ENCODE results near the gene RNF13.

Gene RNF13

DNA sequence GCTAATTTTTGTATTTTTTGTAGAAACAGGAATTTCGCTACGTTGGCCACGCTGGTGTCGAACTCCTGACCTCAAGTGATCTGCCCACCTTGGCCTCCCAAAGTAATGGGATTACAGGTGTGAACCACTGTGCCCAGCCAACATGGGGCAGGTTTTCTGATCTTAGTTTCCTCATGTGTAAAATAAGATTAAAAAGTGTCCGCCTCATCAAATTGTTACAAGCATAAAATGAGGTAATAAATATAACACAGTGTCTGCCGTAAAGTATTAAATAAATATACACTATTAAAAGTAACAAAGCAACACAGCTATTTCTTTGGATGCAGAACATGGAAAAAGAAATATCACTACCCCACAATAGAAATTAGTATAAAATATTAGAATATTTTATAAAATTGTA, 44.3 kb upstream of the RNF13 start:
- DNase-seq = no peak
- intact Hi-C loops (cut with DNase I; ENCODE audit: low total_unique reads) = no loop called here
- Histone ChIP-seq H3K9me3 (no peaks in the 10 kb centered on the region), H3K4me3 (no peak overlapping the region), H3K27ac (no peak overlapping the region), H3K4me1 (no peaks in the 10 kb centered on the region), H3K36me3 (no peaks in the 10 kb centered on the region), H3K27me3 (peaks cover 0 to 3% of the 10 kb centered on the region in 2 donors)
- TF ChIP-seq, protein P1, sequence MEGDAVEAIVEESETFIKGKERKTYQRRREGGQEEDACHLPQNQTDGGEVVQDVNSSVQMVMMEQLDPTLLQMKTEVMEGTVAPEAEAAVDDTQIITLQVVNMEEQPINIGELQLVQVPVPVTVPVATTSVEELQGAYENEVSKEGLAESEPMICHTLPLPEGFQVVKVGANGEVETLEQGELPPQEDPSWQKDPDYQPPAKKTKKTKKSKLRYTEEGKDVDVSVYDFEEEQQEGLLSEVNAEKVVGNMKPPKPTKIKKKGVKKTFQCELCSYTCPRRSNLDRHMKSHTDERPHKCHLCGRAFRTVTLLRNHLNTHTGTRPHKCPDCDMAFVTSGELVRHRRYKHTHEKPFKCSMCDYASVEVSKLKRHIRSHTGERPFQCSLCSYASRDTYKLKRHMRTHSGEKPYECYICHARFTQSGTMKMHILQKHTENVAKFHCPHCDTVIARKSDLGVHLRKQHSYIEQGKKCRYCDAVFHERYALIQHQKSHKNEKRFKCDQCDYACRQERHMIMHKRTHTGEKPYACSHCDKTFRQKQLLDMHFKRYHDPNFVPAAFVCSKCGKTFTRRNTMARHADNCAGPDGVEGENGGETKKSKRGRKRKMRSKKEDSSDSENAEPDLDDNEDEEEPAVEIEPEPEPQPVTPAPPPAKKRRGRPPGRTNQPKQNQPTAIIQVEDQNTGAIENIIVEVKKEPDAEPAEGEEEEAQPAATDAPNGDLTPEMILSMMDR (IDR thresholded peaks at IDR 0.05) = no peak

DNA sequence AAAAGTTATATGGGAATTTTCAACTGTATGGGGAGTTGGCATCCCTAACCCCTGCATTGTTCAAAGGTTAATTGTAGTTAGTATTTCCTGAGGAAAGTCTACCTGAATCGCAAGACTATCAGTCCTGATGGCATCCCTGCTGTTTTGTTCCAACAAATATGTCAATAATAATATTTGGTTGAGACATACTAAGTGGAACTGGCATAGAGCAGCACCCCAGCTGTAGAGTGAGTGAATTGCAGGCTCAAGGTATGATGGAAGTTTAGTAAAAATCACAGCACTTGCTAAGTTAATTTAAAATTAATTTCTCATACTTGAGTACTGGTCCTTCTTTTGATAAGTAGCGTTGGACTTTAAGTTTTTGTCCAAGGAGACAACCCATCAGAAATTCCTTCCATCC, 42.8 kb upstream of the RNF13 start:
- Histone ChIP-seq H3K9me3 (no peaks in the 10 kb centered on the region), H3K4me3 (no peak overlapping the region), H3K36me3 (no peaks in the 10 kb centered on the region), H3K27me3 (no peaks in the 10 kb centered on the region), H3K4me1 (no peaks in the 10 kb centered on the region), H3K27ac (no peak overlapping the region)
- no peak for DNase-seq
- TF ChIP-seq, protein P1 (IDR thresholded peaks at IDR 0.05) = no peak
- intact Hi-C loops (cut with DNase I; ENCODE audit: low total_unique reads) = loop anchor here (5.0 kb wide), 1 partner anchor 37 kb away; no protein-coding TSS in a partner anchor

DNA sequence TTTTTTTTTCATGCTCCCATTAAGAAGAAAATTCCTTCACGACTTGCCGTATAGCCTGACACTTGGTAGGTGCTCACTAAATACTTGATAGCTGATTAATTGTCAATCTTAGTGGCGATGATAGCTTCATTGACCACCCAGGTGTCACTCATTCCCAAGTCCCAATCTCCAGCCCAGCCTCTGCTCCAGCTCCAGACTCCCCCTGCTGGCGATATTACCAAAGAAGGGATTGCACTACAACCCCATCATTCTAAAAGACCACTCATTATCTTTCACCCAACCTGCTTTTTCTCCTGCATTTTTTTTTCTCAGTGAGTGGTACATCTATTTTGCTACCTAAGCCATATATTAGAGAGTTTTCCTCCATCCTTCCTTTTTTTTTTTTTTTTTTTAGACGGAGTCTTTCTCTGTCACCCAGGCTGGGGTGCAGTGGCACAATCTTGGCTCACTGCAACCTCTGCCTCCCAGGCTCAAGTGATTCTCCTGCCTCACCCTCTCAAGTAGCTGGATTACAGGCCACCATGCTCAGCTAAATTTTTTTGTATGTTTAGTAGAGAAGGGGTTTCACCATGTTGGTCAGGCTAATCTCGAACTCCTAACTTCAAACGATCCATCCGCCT, 41.3 kb upstream of the RNF13 start:
- peak in 1 of 2 donors; percentile 33 for DNase-seq
- Histone ChIP-seq H3K27ac (no peak overlapping the region), H3K4me1 (no peaks in the 10 kb centered on the region), H3K36me3 (no peaks in the 10 kb centered on the region), H3K27me3 (no peaks in the 10 kb centered on the region), H3K4me3 (no peak overlapping the region), H3K9me3 (no peaks in the 10 kb centered on the region)
- TF ChIP-seq, protein P1 (IDR thresholded peaks at IDR 0.05) = peak; percentile 65 to 71
- intact Hi-C loops (cut with DNase I; ENCODE audit: low total_unique reads) = loop anchor here (5.0 kb wide), 1 partner anchor 36 kb away; no protein-coding TSS in a partner anchor

DNA sequence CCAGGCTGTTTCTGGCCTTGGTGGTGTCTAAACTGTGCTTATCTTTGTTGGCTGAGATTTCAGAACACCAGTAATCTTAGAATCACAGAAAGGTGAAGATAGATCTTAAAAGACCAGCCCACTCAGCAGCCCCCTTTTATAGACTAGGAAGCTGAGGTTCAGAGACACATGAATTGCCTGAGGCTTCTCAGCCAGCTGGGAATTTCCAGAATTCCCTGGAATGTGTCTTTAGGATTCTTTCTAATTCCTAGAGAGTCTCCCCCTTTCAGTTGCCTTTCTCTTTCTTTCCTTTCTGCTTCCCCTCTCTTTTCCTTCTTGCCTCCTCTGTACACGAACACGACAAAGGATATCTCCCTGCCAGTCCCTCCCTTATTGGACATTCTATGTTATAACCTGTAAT, 40.2 kb upstream of the RNF13 start:
- Histone ChIP-seq H3K4me1 (no peaks in the 10 kb centered on the region), H3K27ac (no peak overlapping the region), H3K27me3 (no peaks in the 10 kb centered on the region), H3K9me3 (no peaks in the 10 kb centered on the region), H3K36me3 (no peaks in the 10 kb centered on the region), H3K4me3 (no peak overlapping the region)
- TF ChIP-seq, protein P1 (IDR thresholded peaks at IDR 0.05) = no peak
- no peak for DNase-seq
- intact Hi-C loops (cut with DNase I; ENCODE audit: low total_unique reads) = loop anchor here (5.0 kb wide), 1 partner anchor 34 kb away; no protein-coding TSS in a partner anchor

DNA sequence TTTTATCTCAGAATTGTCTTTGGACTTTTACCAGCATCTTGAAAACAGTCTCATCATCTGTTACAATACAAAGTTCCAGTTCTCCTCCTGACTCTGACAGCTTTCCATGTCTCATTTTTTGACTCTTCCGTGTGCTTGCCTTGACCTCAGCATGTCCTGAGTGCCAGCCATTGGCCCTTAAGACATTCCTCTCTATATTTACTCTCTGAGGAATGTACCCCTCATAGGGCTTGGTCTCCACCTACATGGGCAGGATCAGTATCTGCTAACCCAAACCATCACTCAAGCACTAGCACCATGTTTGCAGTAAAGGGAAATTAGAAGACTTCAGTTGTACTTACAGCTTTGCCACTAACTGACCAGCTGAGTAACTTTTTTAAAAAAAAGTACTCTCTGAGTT, 36.8 kb upstream of the RNF13 start:
- no peak overlapping the region for H3K4me3 ChIP-seq
- no peaks in the 10 kb centered on the region for H3K4me1 ChIP-seq
- H3K9me3 ChIP-seq = no peaks in the 10 kb centered on the region
- no peaks in the 10 kb centered on the region for H3K36me3 ChIP-seq
- H3K27me3 ChIP-seq = no peaks in the 10 kb centered on the region
- DNase-seq = no peak
- no peak overlapping the region for H3K27ac ChIP-seq
- intact Hi-C loops (cut with DNase I; ENCODE audit: low total_unique reads) = no loop called here
- TF ChIP-seq, protein P1 (IDR thresholded peaks at IDR 0.05) = no peak

All from tibial artery (tissue), 4 donors.